KOPT-K1 (cell line): ENCODE results near the gene VTA1.
"Not testable (repeated sequence)": the region's sequence is repeated elsewhere in the genome, so short reads cannot be mapped to it uniquely, and the experiment has no call there.

Experiments used
- H3K27ac ChIP-seq: fragments of 200-600 bp; sonication (generic); 2 replicates; pipeline ENCODE4 v1.5.1; 2016; ENCODE audit warnings: antibody characterized with exemption, mild to moderate bottlenecking, low read depth, low read length; ENCODE audit not compliant: poor library complexity, severe bottlenecking
- H3K36me3 ChIP-seq: fragments of 200-600 bp; sonication (generic); 2 replicates; pipeline ENCODE4 v1.5.1; 2017; ENCODE audit warnings: antibody characterized with exemption, mild to moderate bottlenecking, low read length, moderate library complexity; ENCODE audit not compliant: insufficient read depth
- H3K9me3 ChIP-seq: fragments of 200-600 bp; sonication (generic); 2 replicates; pipeline ENCODE4 v1.5.1; 2017; ENCODE audit warnings: antibody characterized with exemption, low read length, mild to moderate bottlenecking; ENCODE audit not compliant: insufficient read depth, poor library complexity, severe bottlenecking

Gene VTA1

DNA sequence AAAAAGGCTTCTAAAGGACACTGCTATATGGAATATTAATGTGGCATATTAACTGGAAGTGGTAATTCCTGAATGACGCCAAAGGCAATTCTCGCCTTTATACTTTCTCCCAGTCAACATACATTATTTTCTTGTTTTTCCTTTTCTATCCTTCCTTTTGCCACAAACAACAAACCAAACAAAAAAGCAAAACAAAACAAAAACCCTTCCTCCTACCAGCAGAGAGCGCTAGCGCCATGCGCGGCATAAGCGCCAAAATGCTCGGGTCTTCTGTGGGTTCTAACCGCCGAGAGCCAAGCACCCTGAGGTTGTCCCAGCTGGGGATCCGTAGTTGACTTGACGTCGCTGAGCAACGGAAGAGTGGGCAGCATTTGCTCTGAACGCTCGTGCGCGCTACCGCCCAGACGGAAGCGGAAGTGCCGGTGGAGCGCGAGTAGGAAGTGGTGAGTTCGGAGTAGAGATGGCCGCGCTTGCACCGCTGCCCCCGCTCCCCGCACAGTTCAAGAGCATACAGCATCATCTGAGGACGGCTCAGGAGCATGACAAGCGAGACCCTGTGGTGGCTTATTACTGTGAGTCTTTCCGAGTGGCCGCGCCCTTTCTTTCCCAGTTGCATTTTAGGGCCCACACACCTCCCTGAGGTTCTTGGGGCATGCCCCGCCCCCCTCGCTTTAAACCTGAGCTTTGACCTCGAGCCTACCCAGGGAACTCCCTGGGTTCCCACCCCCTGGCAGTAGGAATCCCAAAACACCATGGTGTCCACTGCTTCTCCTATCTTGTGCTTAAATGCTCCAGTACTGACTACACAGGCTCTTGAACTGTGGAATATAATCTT, at the start of gene VTA1, which contains the start of gene NMBR:
Gene VTA1, plus strand, starts transcription at position 436 of the 835 bp plus-strand sequence. Its CDS starts 25 bp downstream, at position 461.
Gene NMBR, minus strand, starts transcription at position 295 of the 835 bp plus-strand sequence. CDS start 58,464 bp downstream, outside the sequence.
- H3K9me3 ChIP-seq: no peaks in the 10 kb centered on the region
- peak within 1 kb of the TSS; percentile 71 for H3K27ac ChIP-seq
- peaks cover 15% of the 10 kb centered on the region for H3K36me3 ChIP-seq

DNA sequence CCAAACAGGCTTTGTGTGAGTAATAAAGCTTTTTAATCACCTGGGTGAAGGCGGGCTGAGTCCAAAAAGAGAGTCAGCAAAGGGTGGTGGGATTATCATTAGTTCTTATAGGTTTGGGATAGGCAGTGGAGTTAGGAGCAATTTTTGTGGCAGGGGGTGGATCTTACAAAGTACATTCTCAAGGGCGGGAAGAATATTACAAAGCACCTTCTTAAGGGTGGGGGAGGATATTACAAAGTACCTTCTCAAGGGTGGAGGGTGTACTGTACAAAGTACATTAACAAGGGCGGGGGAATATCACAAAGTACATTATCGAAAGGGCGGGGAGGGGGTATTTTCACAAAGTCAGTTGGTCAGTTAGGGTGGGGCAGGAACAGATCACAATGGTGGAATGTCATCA, 42.2 kb upstream of the VTA1 start:
- H3K36me3 ChIP-seq, H3K27ac ChIP-seq, H3K9me3 ChIP-seq: not testable (repeated sequence)

GRCh38 chr6:142110820-142111219, 36.2 kb upstream of the VTA1 start:
- H3K36me3 ChIP-seq, H3K9me3 ChIP-seq, H3K27ac ChIP-seq: not testable (repeated sequence)

- H3K9me3 ChIP-seq: no peaks in the 10 kb centered on the region
- H3K27ac ChIP-seq: no peak overlapping the region
- no peaks in the 10 kb centered on the region for H3K36me3 ChIP-seq
Measured at GRCh38 chr6:142112451-142113061, 34.5 kb upstream of the VTA1 start.

- no peak overlapping the region for H3K27ac ChIP-seq
- H3K36me3 ChIP-seq: no peaks in the 10 kb centered on the region
- no peaks in the 10 kb centered on the region for H3K9me3 ChIP-seq
Measured at GRCh38 chr6:142117366-142117765, 29.7 kb upstream of the VTA1 start.

DNA sequence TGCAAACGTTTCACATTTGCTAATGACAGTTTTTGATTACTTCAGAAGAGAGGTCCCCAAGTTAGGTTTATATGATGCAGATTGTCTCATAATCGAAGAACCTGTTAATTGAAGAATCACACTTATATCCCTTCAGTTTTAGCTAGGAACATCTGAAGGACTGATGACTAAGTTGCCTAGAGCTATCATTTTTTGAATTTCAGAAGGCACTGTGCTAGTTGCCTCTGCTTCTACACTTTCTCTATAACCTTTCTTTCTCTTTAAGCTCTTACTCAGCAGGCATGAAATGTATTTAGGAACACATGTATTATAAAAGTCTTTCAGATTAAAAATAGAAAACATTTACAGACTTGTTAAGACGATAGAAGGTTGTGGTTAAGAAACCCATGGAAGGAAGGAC, 28.7 kb upstream of the VTA1 start:
- H3K27ac ChIP-seq: no peak overlapping the region
- H3K9me3 ChIP-seq: no peaks in the 10 kb centered on the region
- no peaks in the 10 kb centered on the region for H3K36me3 ChIP-seq

DNA sequence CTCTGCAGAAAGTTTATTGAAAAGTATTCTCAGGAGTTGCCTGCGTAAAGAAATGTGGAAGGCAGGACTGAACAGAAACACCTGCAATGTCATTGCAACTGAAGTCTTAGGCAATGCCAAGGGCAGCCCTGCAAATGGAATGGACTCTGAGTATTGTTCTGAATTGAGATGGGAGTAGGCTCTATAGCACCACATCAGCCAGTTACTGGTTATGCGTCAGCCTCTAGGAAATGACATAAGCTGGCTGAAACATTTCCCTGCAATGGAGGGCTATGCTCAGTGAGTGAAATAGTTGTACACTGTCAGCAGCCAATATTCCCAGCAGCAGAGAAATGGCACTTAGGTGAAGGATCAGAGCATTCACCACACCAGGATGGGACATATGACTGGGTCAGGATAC, 28.1 kb upstream of the VTA1 start:
- no peak overlapping the region for H3K27ac ChIP-seq

GRCh38 chr6:142121342-142121741, 25.7 kb upstream of the VTA1 start:
- Histone ChIP-seq H3K27ac (no peak overlapping the region), H3K9me3 (no peaks in the 10 kb centered on the region), H3K36me3 (no peaks in the 10 kb centered on the region)

More for the DNA sequence above, 28.1 kb upstream of the VTA1 start:
- no peaks in the 10 kb centered on the region for H3K36me3 ChIP-seq
- H3K9me3 ChIP-seq: no peaks in the 10 kb centered on the region

- Histone ChIP-seq H3K9me3 (peaks cover 11% of the 10 kb centered on the region), H3K36me3 (no peaks in the 10 kb centered on the region), H3K27ac (no peak overlapping the region)
Measured at GRCh38 chr6:142130814-142131213, 16.2 kb upstream of the VTA1 start.

- Histone ChIP-seq H3K9me3 (peaks cover 11% of the 10 kb centered on the region), H3K36me3 (no peaks in the 10 kb centered on the region), H3K27ac (no peak within 1 kb of the TSS)
Measured at GRCh38 chr6:142132625-142133024, 14.4 kb upstream of the VTA1 start, which contains the start of gene GJE1. GJE1 (plus strand) TSS chr6:142132925; CDS start chr6:142133159, 234 bp downstream.

DNA sequence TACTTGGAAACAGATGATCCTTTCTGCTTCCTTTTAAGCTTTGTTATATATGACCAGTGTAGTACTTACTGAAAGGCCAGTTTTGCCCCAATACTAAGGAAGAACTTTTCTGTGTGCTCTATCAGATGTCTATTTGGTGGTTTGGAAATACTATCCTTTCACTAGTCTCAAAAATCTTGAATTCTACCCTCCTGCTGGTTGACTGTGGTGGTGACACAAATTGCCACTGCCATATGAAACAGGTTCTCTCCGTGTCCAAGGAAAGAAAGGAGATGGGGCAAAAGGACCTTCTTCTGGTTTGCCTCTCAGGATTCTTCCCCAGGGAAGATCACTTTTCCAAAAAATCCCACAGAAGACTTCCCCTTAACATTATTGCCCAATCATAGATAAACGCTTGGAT, 8.2 kb upstream of the VTA1 start:
- H3K9me3 ChIP-seq: no peaks in the 10 kb centered on the region
- H3K27ac ChIP-seq: no peak overlapping the region
- H3K36me3 ChIP-seq: no peaks in the 10 kb centered on the region

DNA sequence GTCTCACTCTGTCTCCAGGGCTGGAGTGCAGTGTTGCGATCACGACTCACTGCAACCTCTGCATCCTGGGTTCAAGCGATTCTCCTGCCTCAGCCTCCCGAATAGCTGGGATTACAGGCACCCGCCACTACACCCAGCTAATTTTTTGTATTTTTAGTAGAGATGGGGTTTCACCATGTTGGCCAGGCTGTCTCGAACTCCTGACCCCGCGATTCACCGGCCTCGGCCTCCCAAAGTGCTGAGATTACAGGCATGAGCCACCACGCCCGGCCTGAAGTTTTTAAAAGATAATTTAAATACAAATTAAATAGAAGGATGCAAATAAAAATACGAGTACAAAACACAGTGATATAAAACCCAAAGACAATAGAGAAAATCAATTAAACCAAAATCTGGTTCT, 5.5 kb upstream of the VTA1 start:
- not testable (repeated sequence) for H3K9me3 ChIP-seq, H3K27ac ChIP-seq, H3K36me3 ChIP-seq

- no peak overlapping the region for H3K27ac ChIP-seq
- peaks cover 15% of the 10 kb centered on the region for H3K36me3 ChIP-seq
- H3K9me3 ChIP-seq: no peaks in the 10 kb centered on the region
Measured at GRCh38 chr6:142152746-142153145, 5.7 kb downstream of the VTA1 start.

DNA sequence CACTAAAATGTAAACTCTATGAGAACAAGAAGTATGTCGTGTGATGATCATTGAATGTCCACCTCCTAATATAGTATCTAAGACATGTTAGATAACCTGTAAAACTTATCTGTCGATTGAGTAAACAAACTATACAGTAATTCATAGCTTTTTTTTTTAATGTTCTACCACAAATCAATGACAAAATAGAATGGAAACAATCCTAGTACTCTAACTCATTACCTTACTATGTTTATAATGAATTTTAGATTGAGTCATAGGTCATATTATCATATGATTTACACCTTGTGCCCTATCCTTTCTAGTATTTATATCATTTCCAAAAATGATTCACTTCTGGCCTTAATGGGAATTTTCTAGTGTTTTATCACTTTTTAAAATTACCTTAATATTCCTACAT, 6.1 kb downstream of the VTA1 start:
- Histone ChIP-seq H3K36me3 (peaks cover 15% of the 10 kb centered on the region), H3K27ac (no peak overlapping the region), H3K9me3 (no peaks in the 10 kb centered on the region)

GRCh38 chr6:142154336-142154735, 7.3 kb downstream of the VTA1 start:
- Histone ChIP-seq H3K36me3 (peaks cover 15% of the 10 kb centered on the region), H3K27ac (no peak overlapping the region), H3K9me3 (no peaks in the 10 kb centered on the region)

- peaks cover 14% of the 10 kb centered on the region for H3K36me3 ChIP-seq
- H3K27ac ChIP-seq: no peak overlapping the region
- H3K9me3 ChIP-seq: no peaks in the 10 kb centered on the region
Measured at GRCh38 chr6:142155091-142155490, 8.0 kb downstream of the VTA1 start.
